HG02798 (cell line): ENCODE data around the gene ACSF3.
"Not testable (repeated sequence)": the region's sequence is repeated elsewhere in the genome, so short reads cannot be mapped to it uniquely, and the experiment has no call there.

Source experiments
- ATAC-seq: cut with Tn5 transposase; IDR thresholded peaks from one replicate; pipeline ENCODE4 v1.9.1; 2021; ENCODE audit warnings: mild to moderate bottlenecking; ENCODE audit not compliant: unreplicated experiment, poor library complexity

The ACSF3 gene

DNA sequence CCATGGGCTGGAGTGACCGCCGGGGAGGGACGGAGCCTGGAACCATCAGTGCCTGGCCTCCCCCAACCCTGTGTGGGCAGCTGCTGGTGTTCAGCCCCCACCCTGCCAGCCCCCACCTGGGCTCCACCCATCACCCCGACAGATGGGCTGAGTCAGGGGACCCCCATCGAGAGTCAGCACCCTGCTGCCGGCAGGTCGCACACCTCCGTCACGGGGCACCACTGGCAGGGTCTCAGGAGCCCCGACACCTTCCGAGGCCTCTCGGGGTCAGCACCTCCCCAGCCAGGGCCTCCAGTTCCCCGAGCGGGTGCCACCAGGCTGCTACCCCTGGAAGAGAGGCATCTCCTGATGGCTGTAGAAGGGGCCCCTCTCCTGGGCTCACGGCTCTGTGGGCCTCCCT is 38.3 kb upstream of the ACSF3 start:
- no peak for ATAC-seq

DNA sequence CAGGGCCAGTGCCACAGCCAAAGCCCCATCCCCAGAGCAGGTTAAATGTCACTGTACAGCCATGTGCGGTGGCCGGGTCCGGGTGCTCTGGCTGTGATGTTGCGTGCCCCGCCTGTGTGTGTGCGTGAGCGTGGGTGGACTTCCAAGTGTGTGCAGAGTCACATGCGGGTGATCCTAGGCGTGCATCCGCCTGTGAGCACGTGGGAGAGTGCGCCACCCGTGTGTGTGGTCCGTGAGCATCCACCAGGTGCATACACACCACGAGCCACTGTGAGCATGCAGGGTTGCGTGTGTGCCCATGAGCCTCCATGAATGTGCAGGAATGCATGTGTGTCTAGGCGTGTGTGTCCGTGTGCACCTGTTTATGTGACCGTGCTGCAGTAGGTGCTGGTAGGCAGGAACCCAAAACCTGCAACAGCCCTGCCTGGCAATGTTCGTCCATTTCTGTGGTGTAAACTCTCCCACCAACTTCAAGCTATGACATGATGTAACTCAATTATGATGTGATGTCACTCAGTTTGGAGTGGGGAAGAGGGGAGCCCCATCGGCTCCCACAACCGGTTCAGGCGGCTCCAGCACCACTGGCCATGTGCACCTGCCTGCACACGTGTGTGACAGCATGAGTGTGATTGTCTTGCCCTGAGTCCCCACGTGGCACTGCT is 37.6 kb upstream of the ACSF3 start:
- no peak for ATAC-seq

DNA sequence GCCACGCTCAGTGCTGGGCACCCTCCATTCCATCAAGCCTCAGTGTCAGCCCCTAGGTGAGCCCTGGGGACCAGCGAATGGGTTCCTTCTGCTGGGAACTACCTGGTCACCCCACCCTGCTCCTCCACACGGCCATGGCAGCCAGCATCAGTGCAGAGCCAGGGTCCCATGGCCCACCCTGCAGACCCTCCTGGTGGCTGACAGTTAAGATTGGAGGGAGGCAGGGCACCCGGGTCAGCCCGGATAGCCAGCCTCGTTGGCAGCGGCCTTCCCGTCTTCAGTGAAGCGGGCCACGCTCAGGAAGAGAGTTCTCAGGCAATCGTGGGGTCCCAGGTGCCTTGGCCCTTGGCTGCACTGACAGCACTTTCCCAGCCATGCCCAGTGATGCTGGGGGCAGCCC is 37.1 kb upstream of the ACSF3 start:
- ATAC-seq: no peak

- ATAC-seq: no peak
Measured at GRCh38 chr16:89057738-89058137, 35.9 kb upstream of the ACSF3 start.

DNA sequence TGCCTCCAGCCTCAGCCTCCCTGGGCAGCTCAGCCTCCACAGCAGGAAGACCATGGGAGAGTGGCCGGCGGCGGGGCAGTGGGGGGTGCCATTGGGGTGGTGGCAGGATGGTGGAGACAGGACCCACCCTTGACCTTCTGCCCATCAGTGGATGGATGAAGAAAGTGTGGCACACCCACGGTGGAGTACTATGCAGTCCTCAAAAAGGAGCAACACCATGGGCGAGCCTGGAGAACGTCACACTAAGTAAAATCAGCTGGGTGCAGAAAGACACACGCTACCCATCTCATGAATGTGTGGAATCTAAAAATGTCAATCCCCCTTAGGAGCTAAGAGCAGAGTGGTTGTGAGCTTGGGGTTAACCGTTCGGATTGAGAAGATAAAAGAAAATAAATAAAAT is 34.8 kb upstream of the ACSF3 start:
- no peak for ATAC-seq

- ATAC-seq: no peak
Measured at GRCh38 chr16:89060207-89060794, 33.4 kb upstream of the ACSF3 start.

DNA sequence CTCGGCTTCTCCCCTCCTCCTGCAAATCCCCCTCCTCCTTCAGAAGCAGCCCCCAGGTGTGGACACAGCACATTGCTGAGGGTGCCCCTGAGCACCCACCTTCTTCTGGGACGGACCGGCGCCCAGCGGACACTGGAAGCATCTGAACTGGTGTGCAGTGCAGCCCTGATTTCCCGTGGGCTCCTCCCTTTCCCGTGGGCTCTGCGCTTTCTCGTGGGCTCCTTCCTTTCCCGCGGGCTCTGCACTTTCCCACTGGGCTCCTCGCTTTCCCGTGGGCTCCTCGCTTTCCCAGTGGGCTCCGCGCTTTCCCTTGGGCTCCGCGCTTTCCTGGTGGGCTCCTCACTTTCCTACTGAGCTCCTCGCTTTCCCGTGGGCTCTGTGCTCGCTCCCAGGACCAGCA is 32.6 kb upstream of the ACSF3 start:
- no peak for ATAC-seq

GRCh38 chr16:89061590-89062380 is 31.9 kb upstream of the ACSF3 start:
- no peak for ATAC-seq

GRCh38 chr16:89062389-89063345 is 31.0 kb upstream of the ACSF3 start:
- no peak for ATAC-seq

DNA sequence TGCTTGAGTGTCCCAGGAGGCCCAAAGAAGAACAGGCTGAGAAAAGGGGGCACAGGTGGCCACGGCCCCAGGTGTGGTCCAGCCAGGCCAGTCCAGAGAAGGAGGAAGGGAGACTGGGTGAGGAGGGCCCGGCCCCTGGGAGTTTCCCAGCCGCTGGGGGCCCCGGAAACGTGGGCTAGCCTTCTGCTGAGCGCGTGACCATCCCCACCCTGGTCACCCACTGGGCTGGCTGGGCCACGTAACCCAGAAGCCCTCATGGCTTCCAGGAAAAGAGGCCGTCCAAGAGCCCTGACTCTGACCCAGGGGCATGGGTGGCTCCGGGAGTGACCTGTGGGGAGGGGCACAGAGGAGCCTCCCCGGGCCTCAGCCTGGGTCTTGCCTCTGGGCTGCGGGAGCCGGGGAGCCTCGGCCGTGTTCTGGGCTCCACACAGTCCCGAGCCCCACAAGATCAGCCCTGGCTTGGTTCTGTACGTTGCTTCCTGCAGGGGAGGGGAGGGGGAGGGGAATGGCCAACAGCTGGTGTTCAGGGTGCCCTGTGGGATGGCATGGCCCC is 29.8 kb upstream of the ACSF3 start:
- no peak for ATAC-seq

- no peak for ATAC-seq
Measured at GRCh38 chr16:89064606-89065457, 28.8 kb upstream of the ACSF3 start.

- ATAC-seq: no peak
Measured at GRCh38 chr16:89065458-89065822, 28.2 kb upstream of the ACSF3 start.

DNA sequence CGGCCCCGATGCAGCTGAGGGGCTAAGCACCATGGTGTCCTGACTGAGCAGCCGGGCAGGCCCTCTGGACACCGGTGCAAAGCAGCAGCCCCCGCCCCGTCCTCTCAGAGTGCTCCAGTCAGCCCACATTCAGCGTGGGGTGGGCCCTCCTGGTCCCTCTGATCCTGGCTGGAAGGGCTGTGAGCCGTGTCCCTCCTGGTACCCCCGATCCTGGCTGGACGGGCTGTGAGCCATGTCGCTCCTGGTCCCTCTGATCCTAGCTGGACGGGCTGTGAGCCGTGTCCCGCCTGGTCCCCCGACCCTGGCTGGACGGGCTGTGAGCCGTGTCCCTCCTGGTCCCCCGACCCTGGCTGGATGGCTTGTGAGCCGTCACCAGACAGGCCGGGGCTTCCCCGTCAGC is 26.9 kb upstream of the ACSF3 start:
- ATAC-seq: no peak

DNA sequence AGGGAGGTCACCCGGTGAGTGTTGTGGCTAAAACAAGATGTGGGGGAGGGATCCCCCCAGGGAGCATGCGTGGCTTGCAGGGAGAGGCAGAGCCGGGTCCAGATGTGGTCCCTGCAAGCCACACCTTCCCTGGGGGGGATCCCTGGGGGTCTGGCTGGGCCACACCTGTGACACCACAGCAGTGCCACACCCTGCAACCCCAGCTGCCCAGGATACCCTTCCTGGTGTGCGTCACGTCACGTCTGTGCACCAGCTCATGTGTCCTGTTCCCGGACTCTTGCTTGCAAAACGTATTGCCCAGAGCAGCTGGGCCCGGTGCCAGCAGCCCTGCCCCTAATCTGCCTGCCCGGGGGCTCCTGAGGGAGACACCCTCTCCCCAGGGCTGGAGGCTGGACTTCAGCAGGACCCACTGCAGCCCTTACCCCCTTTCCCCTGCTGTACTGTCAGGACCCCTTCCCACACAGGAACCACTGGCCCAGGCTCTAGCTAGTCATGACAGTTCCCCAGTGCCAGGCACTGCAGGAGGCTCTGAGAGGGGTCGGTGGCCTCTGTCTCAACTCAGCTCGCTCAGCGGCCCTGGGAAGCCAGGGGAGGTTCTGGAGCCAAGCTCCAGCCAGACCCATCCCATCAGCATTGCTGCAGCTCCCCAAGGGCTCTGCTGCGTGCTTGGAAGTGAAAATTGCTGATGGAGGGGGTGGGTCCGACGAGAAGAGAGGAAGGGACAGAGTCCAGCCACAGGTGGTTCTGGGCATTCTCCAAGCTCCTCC is 25.8 kb upstream of the ACSF3 start:
- no peak for ATAC-seq

DNA sequence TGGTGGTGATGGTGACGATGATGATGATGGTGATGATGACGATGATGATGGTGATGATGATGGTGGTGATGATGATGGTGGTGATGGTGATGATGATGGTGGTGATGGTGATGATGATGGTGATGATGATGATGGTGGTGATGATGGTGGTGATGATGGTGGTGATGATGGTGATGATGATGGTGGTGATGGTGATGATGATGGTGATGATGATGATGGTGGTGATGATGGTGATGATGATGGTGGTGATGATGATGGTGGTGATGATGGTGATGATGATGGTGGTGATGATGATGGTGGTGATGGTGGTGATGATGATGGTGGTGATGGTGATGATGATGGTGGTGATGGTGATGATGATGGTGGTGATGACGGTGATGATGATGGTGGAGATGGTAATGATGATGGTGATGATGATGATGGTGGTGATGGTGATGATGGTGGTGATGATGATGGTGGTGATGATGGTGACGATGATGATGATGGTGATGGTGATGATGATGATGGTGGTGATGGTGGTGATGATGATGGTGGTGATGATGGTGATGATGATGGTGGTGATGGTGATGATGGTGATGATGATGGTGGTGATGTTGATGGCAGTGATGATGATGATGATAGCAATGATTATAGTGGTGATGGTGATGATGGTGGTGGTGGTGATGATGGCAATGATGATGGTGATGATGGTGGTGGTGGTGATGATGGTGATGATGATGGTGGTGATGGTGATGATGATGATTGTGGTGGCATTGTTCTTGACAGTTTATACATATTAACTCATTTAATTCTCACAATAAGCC is 24.6 kb upstream of the ACSF3 start:
- not testable (repeated sequence) for ATAC-seq

- no peak for ATAC-seq
Measured at GRCh38 chr16:89069920-89070319, 23.7 kb upstream of the ACSF3 start.

DNA sequence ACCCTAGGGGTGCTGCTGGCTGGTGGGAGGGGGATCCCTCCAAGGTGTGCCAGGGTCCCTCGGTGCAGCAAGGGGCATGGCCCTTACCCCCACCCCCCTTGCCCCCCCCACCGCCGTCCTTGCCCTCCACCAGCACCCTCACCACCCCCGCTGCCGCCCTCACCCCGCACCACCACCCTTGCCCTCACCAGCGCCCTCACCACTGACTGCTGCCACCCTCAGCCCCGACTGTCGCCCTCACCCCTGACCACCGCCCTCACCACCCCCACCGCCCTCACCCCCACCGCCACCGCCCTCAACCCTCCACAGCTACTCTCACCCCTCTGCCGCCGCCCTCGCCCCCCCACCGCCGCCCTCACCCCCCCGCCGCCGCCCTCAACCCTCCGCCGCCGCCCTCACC is 23.1 kb upstream of the ACSF3 start:
- ATAC-seq: no peak
